Upper lobe of left lung (tissue), 4 donors: Measurements from ENCODE around the gene CPSF4L.

ENCODE experiments used
- EP300 ChIP-seq, 4 donors: sonication (generic); formaldehyde crosslinking; IDR thresholded peaks; one replicate each; pipeline ENCODE4 v1.5.1; 2017; ENCODE audit warnings: antibody characterized with exemption in 4 of 4, control low read depth in 2 of 4
- POLR2A ChIP-seq, 4 donors: fragments of 450-650 bp; IDR thresholded peaks; one replicate each; pipeline ENCODE4 v1.5.1; 2016 to 2017; ENCODE audit warnings: antibody characterized with exemption in 4 of 4, mild to moderate bottlenecking in 2 of 4
- POLR2AphosphoS5 ChIP-seq, 2 donors: sonication (generic); formaldehyde crosslinking; IDR thresholded peaks; one replicate each; pipeline ENCODE4 v1.5.1; 2017; ENCODE audit warnings: antibody characterized with exemption in 2 of 2
- TF ChIP-seq, protein P1 (sequence below), 6 experiments: fragments of 450-650 bp in 4 of 6; fragments of 200-600 bp in 2 of 6; sonication (generic) in 2 of 6; IDR thresholded peaks; one replicate each; pipeline ENCODE4 v1.5.1; 2016 to 2019; ENCODE audit warnings: antibody characterized with exemption in 6 of 6

DNA sequence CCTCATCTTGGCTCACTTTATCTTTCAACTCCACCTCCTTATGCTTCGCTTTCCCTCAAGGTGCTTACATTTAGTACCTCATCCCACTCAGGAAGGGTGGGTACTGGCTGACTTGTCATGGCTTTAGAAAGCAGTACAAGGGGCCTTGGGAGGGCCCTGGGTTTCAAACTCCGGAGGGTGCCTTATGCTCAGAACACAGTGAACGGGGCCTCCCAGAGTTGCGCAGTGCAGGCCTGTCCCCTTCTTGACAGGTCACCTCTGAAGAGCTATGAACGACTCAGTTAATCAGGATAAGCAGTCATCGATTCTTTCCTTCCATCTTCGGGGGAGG, 62.8 kb downstream of the CPSF4L start:
- TF ChIP-seq, protein P1, sequence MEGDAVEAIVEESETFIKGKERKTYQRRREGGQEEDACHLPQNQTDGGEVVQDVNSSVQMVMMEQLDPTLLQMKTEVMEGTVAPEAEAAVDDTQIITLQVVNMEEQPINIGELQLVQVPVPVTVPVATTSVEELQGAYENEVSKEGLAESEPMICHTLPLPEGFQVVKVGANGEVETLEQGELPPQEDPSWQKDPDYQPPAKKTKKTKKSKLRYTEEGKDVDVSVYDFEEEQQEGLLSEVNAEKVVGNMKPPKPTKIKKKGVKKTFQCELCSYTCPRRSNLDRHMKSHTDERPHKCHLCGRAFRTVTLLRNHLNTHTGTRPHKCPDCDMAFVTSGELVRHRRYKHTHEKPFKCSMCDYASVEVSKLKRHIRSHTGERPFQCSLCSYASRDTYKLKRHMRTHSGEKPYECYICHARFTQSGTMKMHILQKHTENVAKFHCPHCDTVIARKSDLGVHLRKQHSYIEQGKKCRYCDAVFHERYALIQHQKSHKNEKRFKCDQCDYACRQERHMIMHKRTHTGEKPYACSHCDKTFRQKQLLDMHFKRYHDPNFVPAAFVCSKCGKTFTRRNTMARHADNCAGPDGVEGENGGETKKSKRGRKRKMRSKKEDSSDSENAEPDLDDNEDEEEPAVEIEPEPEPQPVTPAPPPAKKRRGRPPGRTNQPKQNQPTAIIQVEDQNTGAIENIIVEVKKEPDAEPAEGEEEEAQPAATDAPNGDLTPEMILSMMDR (IDR thresholded peaks at IDR 0.05), result no peak
- TF ChIP-seq POLR2A (IDR thresholded peaks at IDR 0.05), result no peak
- no peak for TF ChIP-seq POLR2AphosphoS5 (IDR thresholded peaks at IDR 0.05)
- TF ChIP-seq EP300 (IDR thresholded peaks at IDR 0.05), result no peak
